ENCODE results near the gene SENP2.

GRCh38 chr3:185658504-185658912 is 72.4 kb downstream of the SENP2 start:
- no peak for TF ChIP-seq CTCF (conservative IDR thresholded peaks at IDR 0.05 in 1 of 2, IDR thresholded peaks at IDR 0.05 in 1 of 2; ENCODE audit: extremely low read depth in 1 of 2, insufficient read depth in 1 of 2, low read depth in 1 of 2, low read length in 2 of 2)
- TF ChIP-seq EZH2 (IDR thresholded peaks at IDR 0.05; ENCODE audit: borderline replicate concordance, low read length), result no peak

Measured in mammary epithelial cell (primary cell).